SH-SY5Y (cell line): ENCODE measurements around the gene RIOX2.

Source experiments
- GATA2 ChIP-seq: IDR thresholded peaks from 2 replicates; pipeline ENCODE4 v1.6.1; 2011; ENCODE audit warnings: mild to moderate bottlenecking, low read depth, low read length
- GATA3 ChIP-seq: IDR thresholded peaks from 2 replicates; pipeline ENCODE4 v1.6.1; 2011; ENCODE audit warnings: low read depth, mild to moderate bottlenecking, low read length, moderate library complexity

GRCh38 chr3:97949110-97949485 is 23.1 kb downstream of the RIOX2 start:
- TF ChIP-seq GATA3: no peak
- TF ChIP-seq GATA2: no peak
